ENCODE results near the gene CHST4.
"Not testable (repeated sequence)": the region's sequence is repeated elsewhere in the genome, so short reads cannot be mapped to it uniquely, and the experiment has no call there.

CHST4 gene

DNA sequence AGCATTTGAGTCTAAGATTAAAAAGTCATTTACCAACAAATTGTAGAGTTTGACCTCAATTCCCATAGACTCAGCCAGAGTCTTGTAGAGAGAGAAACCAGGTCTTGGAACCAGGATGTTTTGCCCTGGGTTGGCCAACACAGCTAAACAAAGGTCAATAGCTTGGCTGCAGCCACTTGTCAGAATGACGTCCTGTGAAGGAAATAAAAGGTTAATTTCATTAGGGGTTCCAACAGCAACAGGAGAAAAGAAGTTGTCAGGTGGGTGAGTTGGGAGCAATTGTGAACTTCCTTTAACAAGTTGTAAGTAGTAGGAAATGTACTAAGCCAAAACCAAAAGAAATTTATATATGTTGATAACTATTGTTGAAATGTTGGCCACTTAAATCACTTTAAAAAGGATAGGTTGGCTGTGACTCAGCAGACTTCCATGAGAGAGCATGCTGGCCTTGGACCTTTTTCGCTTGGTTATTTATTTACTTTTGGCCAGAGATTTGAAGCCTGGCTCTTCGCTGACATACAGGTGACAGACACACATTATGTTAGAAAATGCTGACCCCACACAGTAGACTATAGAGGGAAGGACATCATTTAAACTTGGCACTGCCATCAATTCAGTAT is 46.4 kb downstream of the CHST4 start:
- DNase-seq: no peak

DNA sequence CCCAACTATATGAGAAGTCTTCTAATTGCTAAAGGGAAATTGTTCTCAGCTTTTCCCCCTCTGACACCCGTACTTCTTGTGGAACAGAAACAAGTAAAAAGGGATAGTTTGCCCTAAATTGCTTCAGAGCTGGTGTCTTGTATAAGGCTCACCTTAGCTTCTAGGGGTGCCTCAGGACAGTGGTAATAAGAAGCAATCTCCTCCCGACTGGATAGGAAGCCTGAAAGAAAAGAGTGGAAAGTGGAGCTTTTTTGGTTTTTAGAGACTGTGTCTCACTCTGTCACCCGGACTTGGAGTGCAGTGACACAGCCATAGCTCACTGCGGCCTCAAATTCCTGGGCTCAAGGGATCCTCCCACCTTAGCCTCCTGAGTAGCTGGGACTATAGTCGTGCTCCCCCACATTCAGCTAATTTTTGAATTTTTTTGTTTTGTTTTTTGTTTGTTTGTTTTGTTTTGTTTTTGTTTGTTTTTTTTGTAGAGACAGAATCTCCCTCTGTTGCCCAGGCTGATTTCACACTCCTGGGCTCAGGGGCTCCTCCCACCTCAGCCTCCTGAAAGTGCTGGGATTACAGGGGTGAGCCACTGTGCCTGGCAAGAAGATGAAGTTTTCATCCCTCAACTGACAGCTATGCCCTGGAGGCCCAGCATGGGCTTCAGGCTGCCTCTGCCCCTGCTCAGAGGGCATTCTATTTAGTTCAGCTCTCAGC is 47.3 kb downstream of the CHST4 start:
- DNase-seq: no peak

DNA sequence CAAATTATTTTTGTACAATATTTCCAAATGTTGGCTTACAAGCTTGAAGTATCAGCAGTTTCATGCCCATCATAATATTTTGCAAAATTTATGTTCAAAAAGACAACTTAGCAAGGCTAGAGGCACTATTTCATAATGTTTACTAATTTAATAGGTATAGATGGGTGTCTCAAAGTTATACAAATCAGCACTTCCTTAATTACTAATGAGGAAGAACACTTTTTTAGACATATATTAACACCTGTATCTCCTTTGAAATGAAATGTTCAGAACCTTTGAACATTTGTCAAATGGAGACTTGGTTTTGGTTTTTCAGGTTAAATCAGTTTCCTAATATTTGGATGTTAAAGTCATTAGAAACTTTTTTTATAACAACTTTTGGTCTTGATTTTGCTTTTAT is 48.5 kb downstream of the CHST4 start:
- DNase-seq: no peak

DNA sequence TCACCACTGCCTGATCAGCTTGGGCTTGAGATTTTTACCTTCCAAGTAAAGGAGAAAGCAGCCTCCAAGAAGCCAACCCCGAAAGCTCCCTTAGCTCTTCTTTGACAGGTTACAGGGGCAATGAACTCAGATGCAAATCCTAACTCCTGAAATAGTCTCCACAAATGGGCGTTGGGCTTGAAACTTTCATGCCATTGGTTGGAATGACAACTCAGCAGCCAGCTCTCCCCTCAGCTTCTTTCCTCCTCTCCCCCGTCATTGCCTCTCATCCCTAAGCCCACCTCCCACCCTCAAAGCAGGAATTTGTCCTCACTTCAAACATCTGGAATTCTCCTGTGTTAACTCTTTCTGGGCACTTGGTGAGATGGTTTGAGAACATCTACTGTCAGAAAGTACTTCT is 50.7 kb downstream of the CHST4 start, which contains the start of gene TAT:
Gene TAT (minus strand): TSS at position 122 of the 400 bp plus-strand sequence. CDS start 677 bp downstream, outside the sequence.
- DNase-seq: no peak

DNA sequence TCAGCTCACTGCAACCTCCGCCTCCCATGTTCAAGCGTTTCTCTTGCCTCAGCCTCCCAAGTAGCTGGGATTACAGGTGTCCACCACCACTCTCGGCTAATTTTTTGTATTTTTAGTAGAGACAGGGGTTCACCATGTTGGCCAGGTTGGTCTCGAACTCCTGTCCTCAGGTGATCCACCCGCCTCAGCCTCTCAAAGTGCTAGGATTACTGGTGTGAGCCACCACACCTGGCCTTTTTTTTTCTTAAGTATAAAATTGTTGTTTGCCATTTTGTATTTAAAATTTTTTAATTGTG is 56.3 kb downstream of the CHST4 start:
- DNase-seq: not testable (repeated sequence)

DNA sequence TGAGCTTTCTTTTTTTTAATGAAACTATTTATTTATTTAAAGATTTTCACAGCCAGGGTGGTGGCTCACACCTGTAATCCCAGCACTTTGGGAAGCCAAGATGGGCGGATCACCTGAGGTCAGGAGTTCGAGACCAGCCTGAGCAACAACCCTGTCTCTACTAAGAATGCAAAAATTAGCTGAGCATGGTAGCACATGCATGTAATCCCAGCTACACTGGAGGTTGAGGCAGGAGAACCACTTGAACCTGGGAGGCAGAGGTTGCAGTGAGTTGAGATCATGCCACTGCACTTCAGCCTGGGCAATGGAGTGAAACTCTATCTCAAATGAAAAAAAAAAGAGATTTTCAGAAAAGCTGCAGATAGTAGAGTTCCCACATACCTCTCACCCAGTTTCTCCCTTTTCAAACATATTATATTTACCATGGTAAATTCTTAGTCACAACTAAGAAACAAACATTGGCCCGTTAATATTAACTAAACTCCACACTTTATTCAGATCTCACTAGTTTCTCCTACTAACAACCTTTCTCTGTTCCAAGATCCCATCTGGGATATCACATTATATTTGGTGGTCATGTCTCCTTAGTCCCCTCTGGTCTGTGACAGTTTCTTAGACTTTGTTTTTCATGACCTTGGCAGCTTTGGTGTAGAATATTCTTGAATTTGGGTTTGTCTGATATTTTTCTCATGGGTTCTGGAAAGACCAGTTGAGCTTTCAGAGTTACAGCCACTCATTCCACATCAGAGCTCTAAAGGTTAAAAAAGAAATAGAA is 58.5 kb downstream of the CHST4 start:
- no peak for DNase-seq

DNA sequence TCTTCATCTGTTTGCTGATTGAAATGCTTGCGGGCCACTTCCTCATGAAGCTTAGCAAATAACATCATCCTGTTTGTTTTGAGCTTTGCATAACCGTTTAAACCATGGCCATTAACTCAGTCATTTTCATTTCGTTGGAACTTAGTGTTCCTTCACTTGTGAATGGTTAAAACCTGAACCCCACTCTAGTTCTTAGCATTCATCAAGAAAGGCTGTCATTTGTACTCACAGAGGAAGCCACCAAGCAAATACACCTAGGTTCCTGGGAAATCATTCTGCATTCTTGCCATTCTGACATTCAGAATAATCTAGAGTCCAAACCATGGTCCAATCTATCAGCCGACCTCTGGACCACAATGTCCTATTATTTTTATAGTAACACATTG is 59.1 kb downstream of the CHST4 start:
- no peak for DNase-seq

All from T1000 (cell line).